Globus pallidus (tissue), 1 donor: ENCODE measurements around the gene FIGLA.
A peak's percentile ranks its signal among the peaks of the same experiment; 100 is the strongest.
"Not testable (repeated sequence)": the region's sequence is repeated elsewhere in the genome, so short reads cannot be mapped to it uniquely, and the experiment has no call there.

Experiments
- DNase-seq: peaks from one replicate; pipeline ENCODE4 v3.0.0-alpha.2; 2015; ENCODE audit warnings: low spot score

FIGLA gene

GRCh38 chr2:70746094-70746974 is 44.1 kb downstream of the FIGLA start:
- DNase-seq, result peak; percentile 14

DNA sequence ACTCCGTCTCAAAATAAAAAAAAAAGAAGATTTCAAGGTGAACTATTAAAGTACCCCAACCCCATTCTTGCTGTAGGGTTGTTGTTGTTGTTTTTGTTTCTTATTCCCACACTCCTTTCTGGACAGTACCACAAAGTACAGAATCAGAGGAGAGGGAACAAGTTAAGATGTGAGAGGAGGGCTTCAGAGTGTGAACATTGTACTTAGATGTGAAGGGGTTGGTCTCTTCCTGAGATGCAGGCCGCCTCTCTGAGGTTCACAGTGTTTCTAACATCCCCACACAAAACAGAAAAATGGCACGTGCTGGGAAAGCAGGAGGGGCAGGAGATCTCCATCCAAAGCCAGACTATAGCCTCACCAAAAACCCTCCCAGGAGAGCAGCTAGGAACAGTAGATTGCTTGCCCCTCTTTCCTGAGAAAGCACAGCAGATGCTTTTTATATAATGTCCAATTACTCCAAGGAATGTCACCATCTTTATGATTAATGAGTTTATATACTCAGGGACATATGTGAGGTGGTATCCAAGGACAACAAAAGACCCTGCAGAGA is 45.1 kb downstream of the FIGLA start:
- no peak for DNase-seq

DNA sequence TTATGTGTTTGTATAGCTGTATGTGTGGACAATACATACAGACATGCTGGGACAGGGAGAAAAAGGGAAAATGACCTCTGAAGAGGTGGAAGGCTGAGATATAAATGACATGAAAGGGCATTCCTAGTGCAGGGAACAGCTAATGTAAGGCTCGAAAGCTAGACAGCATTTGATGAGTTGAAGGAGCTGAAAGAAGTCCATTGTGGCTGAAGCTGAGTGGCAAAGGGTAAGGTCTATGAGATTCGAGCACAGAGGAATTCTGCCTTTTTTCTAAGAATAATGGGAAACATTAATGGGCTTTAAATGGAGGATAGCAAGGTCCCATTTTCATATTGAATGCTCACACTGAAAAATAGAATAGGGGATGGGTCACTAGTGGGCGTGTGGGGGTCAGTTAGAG is 46.0 kb downstream of the FIGLA start:
- no peak for DNase-seq

GRCh38 chr2:70743677-70744076 is 46.8 kb downstream of the FIGLA start:
- DNase-seq, result no peak

DNA sequence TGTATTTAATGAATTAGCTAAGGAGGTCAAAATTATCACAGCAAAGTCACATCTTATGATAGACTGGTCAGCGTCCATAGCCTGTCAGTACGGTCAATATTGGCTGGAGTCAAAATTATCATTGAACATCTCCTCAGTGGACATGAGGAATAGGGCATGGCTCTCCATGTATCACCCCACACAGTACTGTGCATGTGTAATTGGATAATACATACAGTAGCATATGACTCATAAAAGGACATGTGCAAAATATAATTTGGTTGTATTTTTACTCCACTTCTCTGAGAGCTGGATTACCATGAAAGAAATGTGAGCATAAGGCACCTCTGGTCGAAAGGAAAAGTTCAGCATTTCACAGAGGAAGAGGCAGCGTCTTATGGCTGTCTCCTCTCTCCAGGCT is 47.4 kb downstream of the FIGLA start:
- no peak for DNase-seq

- DNase-seq, result not testable (repeated sequence)
Measured at GRCh38 chr2:70739492-70739891, 51.0 kb downstream of the FIGLA start.

DNA sequence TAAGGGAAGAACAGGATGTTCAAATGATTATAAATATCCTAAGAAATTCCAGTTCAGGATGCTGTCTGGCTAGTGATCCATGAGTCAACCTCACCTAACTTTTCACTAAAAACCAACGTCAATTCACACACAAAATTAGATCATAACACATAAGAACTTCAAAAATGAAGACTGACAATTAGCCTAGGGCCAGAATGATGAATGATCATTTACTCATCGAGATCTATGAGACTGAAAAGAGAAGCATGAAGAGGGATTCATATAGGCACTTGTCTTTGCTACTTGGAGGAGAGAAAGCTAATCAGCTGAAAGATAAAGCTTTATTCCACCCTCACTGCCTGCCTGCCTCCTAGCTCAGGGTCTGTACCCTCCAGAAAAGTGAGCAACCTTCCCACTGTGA is 52.3 kb downstream of the FIGLA start:
- no peak for DNase-seq

DNA sequence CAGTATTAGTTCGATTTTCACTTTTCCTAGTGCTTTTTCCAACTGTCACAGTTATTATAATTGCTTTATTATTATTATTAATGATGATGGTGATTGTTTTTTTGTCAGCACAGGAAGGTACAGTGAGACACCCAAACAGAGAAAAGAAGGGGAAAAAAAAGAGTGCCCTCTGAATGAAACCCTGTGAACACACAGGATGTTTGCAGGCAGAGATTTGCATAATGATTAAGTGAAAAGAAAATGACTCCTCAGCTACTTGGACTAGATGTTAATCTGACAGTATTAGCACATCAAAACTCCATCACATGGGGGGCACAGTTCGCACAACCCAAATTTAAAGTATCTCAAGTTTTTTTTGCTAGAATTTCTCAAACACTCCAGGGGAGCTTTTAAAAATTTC is 55.4 kb downstream of the FIGLA start:
- DNase-seq, result no peak

DNA sequence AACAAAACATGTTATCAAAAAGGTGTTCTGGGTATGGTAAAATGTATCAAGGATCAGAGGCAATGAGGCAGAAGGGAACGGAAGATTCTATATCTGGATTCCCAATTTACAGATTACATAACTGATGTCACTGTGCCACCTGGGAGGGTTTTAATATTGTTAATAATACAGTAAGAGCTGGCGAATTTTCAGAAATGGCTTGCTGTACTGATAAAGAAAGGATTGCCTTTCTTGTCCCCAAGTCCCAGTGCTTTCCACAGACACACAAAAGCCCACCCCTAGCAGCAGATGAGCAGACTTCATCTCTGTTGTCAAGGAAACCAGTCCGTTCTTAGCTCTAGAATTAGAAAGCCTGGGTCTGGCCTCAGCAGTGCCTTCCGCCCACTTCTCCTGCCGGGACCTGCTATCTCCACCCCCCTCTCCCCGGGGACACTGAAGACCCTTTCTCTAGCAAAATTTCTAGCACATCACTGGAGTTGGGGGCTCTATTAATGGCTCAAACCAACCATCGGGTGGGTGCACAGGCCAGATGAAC is 56.7 kb downstream of the FIGLA start:
- DNase-seq, result no peak

- DNase-seq, result no peak
Measured at GRCh38 chr2:70732766-70733645, 57.4 kb downstream of the FIGLA start.

- DNase-seq, result no peak
Measured at GRCh38 chr2:70730730-70731129, 59.7 kb downstream of the FIGLA start.

DNA sequence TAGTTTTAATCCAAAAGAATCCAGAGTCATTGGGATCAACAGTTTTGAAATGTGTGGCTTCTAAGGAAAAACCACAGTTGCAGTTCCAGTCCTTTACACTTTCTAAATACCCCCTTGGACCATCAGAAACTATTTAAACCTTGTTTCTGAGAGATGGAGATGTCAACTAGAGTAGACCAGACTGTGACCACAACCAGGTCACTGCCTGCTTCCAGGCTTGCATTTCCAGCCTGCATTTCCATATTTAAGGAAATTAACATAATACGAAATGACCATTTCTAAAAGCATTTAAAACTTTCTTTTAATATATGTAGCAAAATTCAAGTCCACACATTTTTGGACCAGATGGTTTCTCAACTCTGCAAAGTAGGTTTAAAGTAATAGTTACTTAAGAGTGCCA is 60.8 kb downstream of the FIGLA start:
- DNase-seq, result no peak

DNA sequence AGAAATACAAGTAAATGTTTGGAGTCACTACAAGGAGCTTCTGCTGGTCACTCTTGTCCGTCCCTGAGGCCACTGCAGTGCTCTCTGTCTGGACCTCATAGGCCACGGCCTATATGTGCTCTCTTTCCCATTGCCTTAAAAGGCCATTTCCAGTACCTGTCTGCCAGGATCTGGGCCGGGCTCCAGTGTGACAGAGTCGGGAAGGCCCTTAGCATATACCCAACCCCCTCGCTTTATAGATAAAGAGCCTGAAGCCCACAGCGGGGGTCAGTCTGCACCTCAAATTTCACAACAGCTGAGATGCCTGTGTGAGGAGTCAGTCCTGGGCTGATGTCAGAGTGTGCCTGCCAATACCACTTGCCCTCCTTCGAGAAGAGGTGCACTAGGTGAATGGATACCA is 62.3 kb downstream of the FIGLA start:
- no peak for DNase-seq
